GM18858 (cell line): ENCODE results near the gene OR4X1.
"Not testable (repeated sequence)": the region's sequence is repeated elsewhere in the genome, so short reads cannot be mapped to it uniquely, and the experiment has no call there.

Experiments used
- ATAC-seq: cut with Tn5 transposase; IDR thresholded peaks from one replicate; pipeline ENCODE4 v1.9.1; 2021; ENCODE audit not compliant: unreplicated experiment

OR4X1 gene

DNA sequence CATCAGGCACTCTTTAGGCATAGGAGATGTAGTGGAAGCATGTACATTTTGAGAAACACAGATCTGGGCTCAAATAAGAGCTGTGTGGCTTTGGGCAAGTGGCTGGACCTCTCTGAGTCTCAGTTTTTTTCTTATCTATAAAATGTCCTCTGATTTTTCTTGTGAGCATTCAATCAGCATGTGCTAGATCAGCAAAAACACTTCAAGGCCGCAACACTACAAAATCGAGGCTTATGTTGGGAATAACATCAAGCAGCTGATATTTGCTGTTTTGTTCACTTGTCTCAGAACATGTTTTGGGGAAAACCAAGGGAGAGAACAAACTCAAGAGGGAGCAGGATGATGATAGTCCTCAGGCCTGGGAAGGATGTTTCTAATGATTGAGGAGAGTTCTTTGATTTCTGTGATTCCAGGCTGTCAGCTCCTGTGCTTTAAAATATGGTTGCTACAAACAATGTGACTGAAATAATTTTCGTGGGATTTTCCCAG lies at the start of gene OR4X1:
OR4X1 (plus strand) TSS at position 439 of the 489 bp plus-strand sequence; CDS start at position 439, 0 bp downstream.
- no peak for ATAC-seq

GRCh38 chr11:48216510-48216909 lies 47.2 kb upstream of the OR4X1 start, which contains the start of gene OR4B1:
Gene OR4B1, plus strand, starts transcription at chr11:48216810. Its CDS starts 0 bp downstream, at chr11:48216810.
- ATAC-seq = no peak

DNA sequence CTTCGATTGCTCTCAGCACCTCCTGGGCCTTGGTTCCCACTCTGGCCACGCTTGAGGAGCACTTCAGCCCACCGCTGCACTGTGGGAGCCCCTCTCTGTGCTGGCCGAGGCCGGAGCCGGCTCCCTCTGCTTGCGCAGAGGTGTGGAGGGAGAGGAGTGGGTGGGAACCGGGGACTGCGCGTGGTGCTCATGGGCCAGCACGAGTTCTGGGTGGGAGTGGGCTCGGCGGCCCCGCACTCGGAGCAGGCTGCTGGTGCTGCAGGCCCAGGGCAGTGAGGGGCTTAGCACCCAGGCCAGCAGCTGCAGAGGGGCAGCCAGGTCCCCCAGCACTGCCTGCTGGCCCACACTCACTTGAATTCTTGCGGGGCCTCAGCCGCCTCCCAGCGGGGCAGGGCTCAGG lies 34.9 kb upstream of the OR4X1 start:
- no peak for ATAC-seq

DNA sequence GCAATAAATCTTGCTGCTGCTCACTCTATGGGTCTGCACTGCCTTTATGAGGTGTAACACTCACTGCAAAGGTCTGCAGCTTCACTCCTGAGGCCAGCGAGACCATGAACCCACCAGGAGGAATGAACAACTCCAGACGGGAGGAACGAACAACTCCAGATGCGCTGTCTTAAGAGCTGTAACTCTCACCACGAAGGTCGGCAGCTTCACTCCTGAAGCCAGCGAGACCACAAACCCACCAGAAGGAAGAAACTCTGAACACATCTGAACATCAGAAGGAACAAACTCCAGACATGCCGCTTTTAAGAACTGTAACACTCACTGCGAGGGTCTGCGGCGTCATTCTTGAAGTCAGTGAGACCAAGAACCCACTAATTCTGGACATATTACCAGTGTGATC lies 33.6 kb upstream of the OR4X1 start:
- ATAC-seq = not testable (repeated sequence)

DNA sequence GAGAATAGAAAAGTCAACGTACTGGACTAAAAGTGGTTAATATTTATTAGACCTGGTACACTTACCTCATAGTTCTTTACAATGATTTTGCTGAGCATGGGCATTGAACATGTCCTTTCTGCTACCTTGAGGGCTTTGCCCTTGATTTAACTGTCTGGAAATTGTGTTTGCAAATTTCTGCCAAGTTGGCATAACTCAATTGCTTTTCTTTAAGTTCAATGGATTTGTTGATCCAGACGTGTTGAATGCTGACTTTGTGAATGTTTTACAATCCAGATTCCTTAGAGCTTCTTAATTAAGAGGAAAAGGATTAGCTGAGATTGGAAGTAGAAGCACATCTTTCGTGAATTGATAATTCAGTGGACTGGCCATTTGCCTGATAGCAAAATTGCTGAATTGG lies 25.9 kb upstream of the OR4X1 start:
- ATAC-seq = no peak

GRCh38 chr11:48242501-48242900 lies 21.2 kb upstream of the OR4X1 start:
- ATAC-seq = no peak

DNA sequence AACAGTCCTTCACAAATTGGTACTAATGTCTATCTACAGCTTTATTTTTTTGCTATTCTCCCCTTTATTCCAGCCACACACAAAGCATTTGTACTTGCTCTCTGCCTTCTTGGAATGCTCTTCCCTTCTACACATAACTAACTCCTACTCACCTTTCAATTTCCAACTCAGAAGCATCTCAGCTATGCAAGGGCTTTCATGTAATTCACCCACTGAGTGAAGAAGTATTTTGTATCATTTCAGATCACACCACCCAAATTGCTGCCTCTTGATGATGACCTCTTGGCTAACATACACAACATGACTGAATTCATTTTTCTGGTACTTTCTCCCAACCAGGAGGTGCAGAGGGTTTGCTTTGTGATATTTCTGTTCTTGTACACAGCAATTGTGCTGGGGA lies 18.9 kb upstream of the OR4X1 start, which contains the start of gene OR4X2:
OR4X2 (plus strand) TSS at position 301 of the 400 bp plus-strand sequence; CDS start at position 301, 0 bp downstream.
- ATAC-seq = no peak

GRCh38 chr11:48248902-48249301 lies 14.8 kb upstream of the OR4X1 start:
- ATAC-seq = no peak

DNA sequence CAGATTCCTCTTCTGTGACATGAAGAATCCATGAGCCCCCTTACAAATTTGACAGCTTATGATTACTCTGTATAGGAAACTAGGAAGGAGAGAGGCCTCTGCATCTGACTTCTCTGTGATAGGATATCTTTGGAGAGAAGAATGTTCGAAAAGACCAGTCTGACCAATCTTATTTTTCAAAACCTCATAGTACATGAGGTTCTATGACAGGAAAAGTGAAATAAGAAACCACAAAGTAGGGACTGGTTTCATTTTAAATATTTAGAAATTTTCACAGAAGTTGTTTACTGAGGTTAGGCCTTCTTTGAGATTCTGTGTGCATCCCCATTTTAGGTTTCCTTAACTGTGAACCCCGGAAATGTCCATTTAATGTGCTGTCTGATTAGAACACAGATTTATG lies 2.1 kb upstream of the OR4X1 start:
- no peak for ATAC-seq

- no peak for ATAC-seq
Measured at GRCh38 chr11:48270621-48271020, 7.0 kb downstream of the OR4X1 start.

GRCh38 chr11:48272606-48273005 lies 8.9 kb downstream of the OR4X1 start:
- no peak for ATAC-seq

- no peak for ATAC-seq
Measured at GRCh38 chr11:48305923-48306322, 42.3 kb downstream of the OR4X1 start, which contains the start of gene OR4S1. Gene OR4S1, plus strand, starts transcription at chr11:48306223. Its CDS starts 0 bp downstream, at chr11:48306223.

DNA sequence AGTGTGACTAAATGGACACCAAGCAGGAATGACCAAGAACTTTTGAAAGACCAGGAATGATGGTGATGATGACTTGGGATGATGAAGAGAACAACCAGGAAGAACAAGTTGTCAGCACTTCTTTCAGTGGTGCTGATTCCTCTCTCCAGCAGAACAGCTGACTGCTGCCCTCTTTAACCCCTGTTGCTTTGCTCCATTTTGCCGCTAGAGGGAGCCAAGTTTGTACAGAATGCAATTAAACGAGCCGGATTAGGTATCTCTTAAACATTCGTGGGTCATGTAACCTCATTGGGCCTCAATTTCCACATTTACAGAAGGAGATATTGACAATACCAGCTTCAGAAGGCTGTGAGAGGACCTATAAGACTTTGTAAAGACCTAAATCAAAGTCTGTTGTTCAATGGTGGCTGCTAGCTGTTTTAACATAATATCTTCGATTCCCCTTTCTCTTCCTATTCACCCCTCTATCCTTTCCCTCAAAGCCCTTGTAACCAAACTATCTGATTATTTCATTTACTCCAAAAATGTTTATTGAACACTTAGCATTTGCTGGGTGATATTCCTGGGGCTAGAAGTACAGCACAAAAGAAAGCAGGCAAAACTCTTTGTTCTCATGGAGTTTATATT lies 44.2 kb downstream of the OR4X1 start:
- peak; percentile 93 for ATAC-seq

DNA sequence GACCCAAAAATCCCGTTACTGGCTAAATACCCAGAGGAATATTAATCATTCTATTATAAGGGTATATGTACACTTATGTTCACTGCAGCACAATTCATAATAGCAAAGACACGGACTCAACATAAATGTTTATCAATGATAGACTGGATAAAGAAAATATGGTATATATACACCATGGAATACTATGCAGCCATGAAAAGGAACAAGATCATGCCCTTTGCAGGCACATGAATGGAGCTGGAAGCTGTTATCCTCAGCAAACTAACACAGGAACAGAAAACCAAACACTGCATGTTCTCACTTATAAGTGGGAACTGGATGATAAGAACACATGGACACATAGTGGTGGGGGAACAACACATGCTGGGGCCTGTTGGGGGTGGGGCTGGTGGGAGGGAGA lies 49.9 kb downstream of the OR4X1 start:
- not testable (repeated sequence) for ATAC-seq
